Prostate gland (tissue), 2 donors: ENCODE data around the gene IPO13.

ENCODE experiments used
- POLR2A ChIP-seq: fragments of 450-650 bp; IDR thresholded peaks from one replicate; pipeline ENCODE4 v1.6.1; 2016; ENCODE audit warnings: antibody characterized with exemption, mild to moderate bottlenecking
- TF ChIP-seq, protein P1 (sequence below), 4 experiments: fragments of 200-600 bp in 2 of 4; fragments of 450-650 bp in 2 of 4; sonication (generic) in 2 of 4; IDR thresholded peaks; 1 replicate in 3 of 4; 2 replicates in 1 of 4; pipeline ENCODE4 v1.5.1; 2016 to 2019; ENCODE audit warnings: antibody characterized with exemption in 4 of 4, mild to moderate bottlenecking in 2 of 4, moderate library complexity in 2 of 4

DNA sequence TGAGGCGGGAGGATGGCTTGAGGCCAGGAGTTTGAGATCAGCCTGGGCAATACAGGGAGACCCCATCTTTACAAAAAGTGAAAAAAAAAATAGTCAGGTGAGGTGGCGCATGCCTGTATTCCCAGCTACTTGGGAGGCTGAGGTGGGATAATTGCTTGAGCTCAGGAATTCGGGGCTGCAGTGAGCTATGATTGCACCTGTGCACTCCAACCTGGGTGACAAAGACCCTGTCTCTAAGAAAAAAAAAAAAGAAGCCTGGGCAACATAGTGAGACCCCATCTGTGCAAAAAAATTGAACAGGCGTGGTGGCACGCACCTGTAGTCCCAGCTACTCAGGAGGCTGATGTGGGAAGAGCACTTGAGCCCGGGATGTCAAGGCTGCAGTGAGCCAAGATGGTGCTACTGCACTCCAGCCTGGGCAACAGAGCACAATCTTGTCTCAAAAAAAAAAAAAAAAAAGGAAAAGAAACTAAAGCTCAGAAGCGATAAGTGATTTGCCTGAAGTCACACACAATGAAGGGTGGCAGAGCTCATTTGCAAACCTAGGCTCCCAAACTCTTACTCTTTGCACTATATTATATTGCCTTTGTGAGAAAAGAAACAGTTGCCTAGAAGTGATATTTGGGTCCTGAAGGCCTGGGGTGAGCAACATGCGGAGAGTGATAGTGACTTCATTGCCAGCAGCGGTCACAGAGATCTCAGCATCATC lies 46.6 kb downstream of the IPO13 start:
- no peak for TF ChIP-seq POLR2A
- TF ChIP-seq, protein P1, sequence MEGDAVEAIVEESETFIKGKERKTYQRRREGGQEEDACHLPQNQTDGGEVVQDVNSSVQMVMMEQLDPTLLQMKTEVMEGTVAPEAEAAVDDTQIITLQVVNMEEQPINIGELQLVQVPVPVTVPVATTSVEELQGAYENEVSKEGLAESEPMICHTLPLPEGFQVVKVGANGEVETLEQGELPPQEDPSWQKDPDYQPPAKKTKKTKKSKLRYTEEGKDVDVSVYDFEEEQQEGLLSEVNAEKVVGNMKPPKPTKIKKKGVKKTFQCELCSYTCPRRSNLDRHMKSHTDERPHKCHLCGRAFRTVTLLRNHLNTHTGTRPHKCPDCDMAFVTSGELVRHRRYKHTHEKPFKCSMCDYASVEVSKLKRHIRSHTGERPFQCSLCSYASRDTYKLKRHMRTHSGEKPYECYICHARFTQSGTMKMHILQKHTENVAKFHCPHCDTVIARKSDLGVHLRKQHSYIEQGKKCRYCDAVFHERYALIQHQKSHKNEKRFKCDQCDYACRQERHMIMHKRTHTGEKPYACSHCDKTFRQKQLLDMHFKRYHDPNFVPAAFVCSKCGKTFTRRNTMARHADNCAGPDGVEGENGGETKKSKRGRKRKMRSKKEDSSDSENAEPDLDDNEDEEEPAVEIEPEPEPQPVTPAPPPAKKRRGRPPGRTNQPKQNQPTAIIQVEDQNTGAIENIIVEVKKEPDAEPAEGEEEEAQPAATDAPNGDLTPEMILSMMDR (IDR thresholded peaks at IDR 0.05) = no peak
